HG03045 (cell line): ENCODE measurements around the gene SH3BGRL2.
"Not testable (repeated sequence)": the region's sequence is repeated elsewhere in the genome, so short reads cannot be mapped to it uniquely, and the experiment has no call there.

Source experiments
- ATAC-seq: cut with Tn5 transposase; IDR thresholded peaks from one replicate; pipeline ENCODE4 v1.9.1; 2021; ENCODE audit warnings: mild to moderate bottlenecking, moderate library complexity; ENCODE audit not compliant: unreplicated experiment

Gene SH3BGRL2

GRCh38 chr6:79734374-79734773 is 103.2 kb downstream of the SH3BGRL2 start:
- no peak for ATAC-seq

DNA sequence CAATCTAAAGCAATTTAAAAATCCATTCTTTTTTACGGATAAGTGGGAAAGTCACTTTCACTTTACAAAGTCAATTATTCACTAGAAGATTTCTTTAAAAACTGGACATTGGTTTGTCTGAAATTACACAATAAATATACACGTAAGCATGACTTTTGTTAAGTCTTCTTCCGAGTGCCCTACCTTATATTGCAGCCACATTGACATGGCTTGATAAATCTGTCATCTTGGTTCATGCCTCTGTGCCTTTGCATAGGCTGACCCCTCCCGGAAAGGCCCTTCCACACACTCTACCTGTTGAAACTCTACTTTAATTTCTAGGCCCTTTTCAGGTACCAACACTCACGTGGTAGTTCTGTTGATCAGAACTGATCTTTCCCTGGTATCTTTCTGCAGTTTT is 104.1 kb downstream of the SH3BGRL2 start:
- no peak for ATAC-seq

- no peak for ATAC-seq
Observed at GRCh38 chr6:79737172-79737571, 106.0 kb downstream of the SH3BGRL2 start.

- no peak for ATAC-seq
Observed at GRCh38 chr6:79742030-79742429, 110.9 kb downstream of the SH3BGRL2 start.

DNA sequence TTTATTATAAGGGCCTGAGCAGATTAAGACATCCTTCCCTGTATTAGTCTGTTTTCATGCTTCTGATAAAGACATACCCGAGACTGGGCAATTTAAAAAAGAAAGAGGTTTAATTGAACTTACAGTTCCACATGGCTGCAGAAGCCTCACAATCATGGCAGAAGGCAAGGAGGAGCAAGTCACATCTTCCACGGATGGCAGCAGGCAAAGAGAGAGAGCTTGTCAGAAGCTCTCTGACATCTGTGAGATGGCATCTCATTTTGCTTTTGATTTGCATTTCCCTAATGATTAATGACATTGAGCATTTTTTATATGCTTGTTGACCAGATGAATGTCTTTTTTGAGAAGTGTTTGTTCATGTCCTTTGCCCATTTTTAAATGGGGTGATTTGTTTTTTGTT is 114.2 kb downstream of the SH3BGRL2 start:
- not testable (repeated sequence) for ATAC-seq

- not testable (repeated sequence) for ATAC-seq
Observed at GRCh38 chr6:79746325-79746724, 115.2 kb downstream of the SH3BGRL2 start.

DNA sequence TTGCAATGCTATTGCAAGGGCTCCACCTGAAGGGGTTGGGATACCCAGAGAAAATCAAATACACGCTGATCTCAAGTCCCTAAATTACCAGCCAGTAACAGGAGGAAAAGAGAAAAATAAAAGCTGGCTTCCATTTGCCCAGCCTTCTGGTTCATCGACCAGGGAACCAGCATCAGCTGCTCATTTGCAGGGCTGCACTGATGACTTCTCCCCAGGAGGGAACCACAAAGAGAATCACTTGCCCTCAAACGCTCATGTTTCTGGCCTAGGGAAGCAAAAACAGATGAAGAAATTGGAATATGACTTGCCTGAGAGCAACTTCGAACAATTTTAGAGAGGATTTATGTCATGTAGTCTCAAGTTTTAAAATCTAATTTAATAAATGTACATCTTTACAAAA is 119.7 kb downstream of the SH3BGRL2 start:
- no peak for ATAC-seq
